ENCODE data around the gene OR2M3. TPM values are rescaled to one million over a fixed set of nuclear protein-coding genes. Genes with fewer than 3 reads are reported as not detected.

OR2M3 gene
- total RNA-seq, 1 experiment from 2014 or later = not detected

DNA sequence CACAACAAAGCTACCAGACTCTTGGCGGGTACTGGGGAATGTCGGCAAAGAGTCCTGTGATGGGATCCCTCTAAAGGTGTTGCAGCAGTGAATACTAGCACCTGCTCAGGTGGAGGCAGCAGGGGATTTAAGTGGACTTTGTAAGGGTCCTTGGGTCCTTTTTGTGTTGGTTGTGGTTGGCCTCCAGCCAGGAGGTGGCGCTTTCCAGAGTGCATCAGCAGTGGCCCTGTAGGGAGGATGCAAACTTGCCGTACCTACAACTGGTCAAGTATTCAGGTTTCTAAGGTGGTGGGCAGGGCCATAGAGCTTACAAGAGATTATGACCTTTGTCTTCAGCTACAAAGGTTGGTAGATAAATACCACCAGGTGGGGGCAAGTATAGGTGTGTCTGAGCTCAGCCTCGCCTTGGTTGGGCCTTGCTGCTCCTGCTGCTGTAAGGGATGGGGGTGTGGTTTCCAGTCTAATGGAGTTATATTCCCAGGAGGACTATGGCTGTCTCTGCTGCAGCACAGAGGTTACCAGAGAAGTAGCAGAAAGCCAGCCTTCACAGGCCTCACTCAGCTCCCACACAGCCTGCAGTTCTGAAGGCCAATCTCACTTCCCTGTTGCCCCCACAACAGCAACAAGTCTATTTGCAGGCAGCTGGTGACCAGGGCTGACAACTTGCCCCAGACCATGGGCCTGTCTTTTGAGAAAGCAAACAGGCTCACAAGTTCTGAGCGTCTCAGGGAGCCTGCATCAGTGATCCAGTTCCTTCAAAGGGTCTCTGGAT lies 44.8 kb upstream of the OR2M3 start:
- BruUV-seq (replicated peaks) = no TSS peak
- no peak for ATAC-seq
- POLR2A ChIA-PET = no interaction called here

More for the DNA sequence above, 44.8 kb upstream of the OR2M3 start:
- H3K4me2 ChIP-seq (ENCODE audit: low read length) = no peak overlapping the region
- no peak for DNase-seq (ENCODE audit: low read depth, low spot score)
- H3K4me1 ChIP-seq (ENCODE audit: control insufficient read depth in 1 of 2, insufficient read depth in 2 of 2, low read length in 2 of 2) = no peaks in the 10 kb centered on the region
- no peaks in the 10 kb centered on the region for H3K36me3 ChIP-seq (ENCODE audit: control insufficient read depth in 1 of 2, insufficient read depth in 2 of 2, low read length in 2 of 2)
- no peak overlapping the region for H3K4me3 ChIP-seq (replicated peaks in 1 of 2; ENCODE audit: low read depth in 1 of 2, low read length in 2 of 2)
- ChIA-PET RAD21 (ENCODE audit: low non-redundant PET in 1 of 2, low total read pairs in 2 of 2, uncharacterized antibody in 2 of 2, unreplicated experiment in 2 of 2) (no interaction called here), CTCF (no interaction called here)
- no peaks in the 10 kb centered on the region for H4K20me1 ChIP-seq (ENCODE audit: insufficient read depth)
- intact Hi-C loops (cut with micrococcal nuclease) = loop anchor here (10.0 kb wide), 1 partner anchor 57 kb away; the partner anchor contains the start of gene OR2L13
- no peaks in the 10 kb centered on the region for H3K79me2 ChIP-seq (ENCODE audit: insufficient read depth, low read length)
- H3K27ac ChIP-seq (ENCODE audit: low read depth, low read length) = no peak overlapping the region
- TF ChIP-seq SIN3A (IDR thresholded peaks at IDR 0.05; ENCODE audit: low read depth) (no peak), POLR2AphosphoS5 (IDR thresholded peaks at IDR 0.05; ENCODE audit: low read depth, low read length) (no peak), EGR1 (IDR thresholded peaks at IDR 0.05; ENCODE audit: low read depth) (no peak), SP1 (IDR thresholded peaks at IDR 0.05; ENCODE audit: low read depth) (no peak), JUND (IDR thresholded peaks at IDR 0.05) (no peak), FOSL1 (IDR thresholded peaks at IDR 0.05; ENCODE audit: low read depth) (no peak), MAX (IDR thresholded peaks at IDR 0.05) (no peak), EZH2 (IDR thresholded peaks at IDR 0.05) (no peak), YY1 (IDR thresholded peaks at IDR 0.05; ENCODE audit: extremely low read depth, insufficient replicate concordance, low read depth, low read length) (no peak), CEBPB (IDR thresholded peaks at IDR 0.05; ENCODE audit: low read depth) (no peak), SRF (IDR thresholded peaks at IDR 0.05; ENCODE audit: low read depth) (no peak), CTCF (IDR thresholded peaks at IDR 0.05 in 2 of 3, conservative IDR thresholded peaks at IDR 0.05 in 1 of 3; ENCODE audit: borderline replicate concordance in 1 of 3, insufficient read depth in 1 of 3, low read depth in 2 of 3, low read length in 2 of 3) (no peak), ATF3 (IDR thresholded peaks at IDR 0.05) (no peak), ZBTB33 (IDR thresholded peaks at IDR 0.05; ENCODE audit: extremely low read depth, insufficient replicate concordance, low read length) (no peak), TCF7L2 (IDR thresholded peaks at IDR 0.05; ENCODE audit: borderline replicate concordance, extremely low read depth, insufficient read depth, insufficient read length) (no peak), CBX3 (IDR thresholded peaks at IDR 0.05; ENCODE audit: low read depth) (no peak), ZFX (IDR thresholded peaks at IDR 0.05) (no peak), ELF1 (IDR thresholded peaks at IDR 0.05; ENCODE audit: borderline replicate concordance, low read depth) (no peak), POLR2A (IDR thresholded peaks at IDR 0.05; ENCODE audit: borderline replicate concordance, extremely low read depth, insufficient read depth, insufficient read length) (no peak)
- TF ChIP-seq, protein P1, sequence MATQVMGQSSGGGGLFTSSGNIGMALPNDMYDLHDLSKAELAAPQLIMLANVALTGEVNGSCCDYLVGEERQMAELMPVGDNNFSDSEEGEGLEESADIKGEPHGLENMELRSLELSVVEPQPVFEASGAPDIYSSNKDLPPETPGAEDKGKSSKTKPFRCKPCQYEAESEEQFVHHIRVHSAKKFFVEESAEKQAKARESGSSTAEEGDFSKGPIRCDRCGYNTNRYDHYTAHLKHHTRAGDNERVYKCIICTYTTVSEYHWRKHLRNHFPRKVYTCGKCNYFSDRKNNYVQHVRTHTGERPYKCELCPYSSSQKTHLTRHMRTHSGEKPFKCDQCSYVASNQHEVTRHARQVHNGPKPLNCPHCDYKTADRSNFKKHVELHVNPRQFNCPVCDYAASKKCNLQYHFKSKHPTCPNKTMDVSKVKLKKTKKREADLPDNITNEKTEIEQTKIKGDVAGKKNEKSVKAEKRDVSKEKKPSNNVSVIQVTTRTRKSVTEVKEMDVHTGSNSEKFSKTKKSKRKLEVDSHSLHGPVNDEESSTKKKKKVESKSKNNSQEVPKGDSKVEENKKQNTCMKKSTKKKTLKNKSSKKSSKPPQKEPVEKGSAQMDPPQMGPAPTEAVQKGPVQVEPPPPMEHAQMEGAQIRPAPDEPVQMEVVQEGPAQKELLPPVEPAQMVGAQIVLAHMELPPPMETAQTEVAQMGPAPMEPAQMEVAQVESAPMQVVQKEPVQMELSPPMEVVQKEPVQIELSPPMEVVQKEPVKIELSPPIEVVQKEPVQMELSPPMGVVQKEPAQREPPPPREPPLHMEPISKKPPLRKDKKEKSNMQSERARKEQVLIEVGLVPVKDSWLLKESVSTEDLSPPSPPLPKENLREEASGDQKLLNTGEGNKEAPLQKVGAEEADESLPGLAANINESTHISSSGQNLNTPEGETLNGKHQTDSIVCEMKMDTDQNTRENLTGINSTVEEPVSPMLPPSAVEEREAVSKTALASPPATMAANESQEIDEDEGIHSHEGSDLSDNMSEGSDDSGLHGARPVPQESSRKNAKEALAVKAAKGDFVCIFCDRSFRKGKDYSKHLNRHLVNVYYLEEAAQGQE (IDR thresholded peaks at IDR 0.05; ENCODE audit: low read depth) = no peak
- no peak overlapping the region for H3K9ac ChIP-seq (ENCODE audit: low read length)
- H3K9me3 ChIP-seq (ENCODE audit: control insufficient read depth in 1 of 2, insufficient read depth in 1 of 2, low read depth in 1 of 2, low read length in 2 of 2) = peaks cover 0 to 8% of the 10 kb centered on the region in 2 experiments; a peak in 2 of 4 replicates
- no peaks in the 10 kb centered on the region for H3K27me3 ChIP-seq (ENCODE audit: insufficient read depth, low read length)
- H3K9me2 ChIP-seq (ENCODE audit: insufficient read depth) = no peaks in the 10 kb centered on the region
- no peak overlapping the region for H2AFZ ChIP-seq (ENCODE audit: low read depth, low read length, poor library complexity, severe bottlenecking)

Data from HCT116 (cell line).